ENCODE results near the gene NUDCD2. TPM values are rescaled to one million over a fixed set of nuclear protein-coding genes. Genes with fewer than 3 reads are reported as not detected.
A peak's percentile ranks its signal among the peaks of the same experiment; 100 is the strongest.
"Not testable (repeated sequence)": the region's sequence is repeated elsewhere in the genome, so short reads cannot be mapped to it uniquely, and the experiment has no call there.

NUDCD2 gene
- total and polyA plus RNA-seq, 9 of the 15 experiments (the other 6 are each of a cell fraction or from before 2014, with no cell fraction given), result 14.6 to 76.9 (median 32.5) TPM

GRCh38 chr5:163426128-163426527 lies 33.8 kb downstream of the NUDCD2 start:
- 3% methylated on average over 4 of the region's 4 CpGs for WGBS (ENCODE audit: insufficient coverage, low coverage, missing lambda C conversion rate)
- POLR2A ChIA-PET, result interaction anchor here (0.9 kb wide), 1 partner anchor 11 kb away, joined by 3 read pairs; the partner anchor contains the start of gene CCNG1
- H2AFZ ChIP-seq (ENCODE audit: low read depth, low read length); H3K9me1 ChIP-seq (ENCODE audit: control insufficient read depth, insufficient read depth, low read length); FAIRE-seq; H3K9me3 ChIP-seq (replicated peaks; ENCODE audit: control insufficient read depth, insufficient read depth, low read depth, low read length); BruUV-seq (replicated peaks); H3K4me2 ChIP-seq (ENCODE audit: insufficient read depth, low read length); H3K27me3 ChIP-seq (ENCODE audit: control insufficient read depth in 2 of 2, insufficient read depth in 2 of 2, low read length in 2 of 2); intact Hi-C loops (cut with micrococcal nuclease); H4K20me1 ChIP-seq (replicated peaks; ENCODE audit: control insufficient read depth, insufficient read depth, low read length); H3K9ac ChIP-seq (ENCODE audit: insufficient read depth in 1 of 2, low read depth in 2 of 2, low read length in 2 of 2); H3K36me3 ChIP-seq (ENCODE audit: control insufficient read depth, insufficient read depth, low read length); in situ Hi-C loops (cut with MboI); H3K79me2 ChIP-seq (ENCODE audit: control insufficient read depth, insufficient read depth, low read length); CTCF ChIA-PET (ENCODE audit: low intra/inter-chr PET ratio); H3K4me3 ChIP-seq; TF ChIP-seq FOXM1 (CRISPR knock-in tag; IDR thresholded peaks at IDR 0.05; ENCODE audit: low read depth): not testable (repeated sequence)
- Histone ChIP-seq H3K4me1 (replicated peaks in 1 of 2; ENCODE audit: control insufficient read depth in 2 of 2, insufficient read depth in 2 of 2, low read length in 2 of 2) (peaks cover 6 to 11% of the 10 kb centered on the region in 2 experiments; a peak in 4 of 5 replicates), H3K27ac (ENCODE audit: extremely low read depth, low read depth, low read length) (peak overlapping the region; percentile 43; the same call in 1 of the 3 replicates)
- ATAC-seq, result peak; percentile 71
- DNase-seq (ENCODE audit: extremely low read depth in 1 of 4, low spot score in 3 of 4), result peak in 1 of 4 experiments; percentile 56
- TF ChIP-seq ARID1B (IDR thresholded peaks at IDR 0.05) (peak; percentile 94), CCNT2 (IDR thresholded peaks at IDR 0.05; ENCODE audit: borderline replicate concordance, extremely low read depth, insufficient read length, low read depth, low read length) (peak; percentile 19), MTA2 (IDR thresholded peaks at IDR 0.05; ENCODE audit: low read depth) (peak; percentile 63), SPI1 (IDR thresholded peaks at IDR 0.05; ENCODE audit: borderline replicate concordance, low read depth, low read length) (peak; percentile 94), FOXK2 (conservative IDR thresholded peaks at IDR 0.05 in 1 of 2, IDR thresholded peaks at IDR 0.05 in 1 of 2; ENCODE audit: low read depth in 2 of 2) (0 out of 4 replicates have a peak, but pooled peaks of 1 of the 2 experiments have one; percentile 18), NCOR1 (IDR thresholded peaks at IDR 0.05) (peak; percentile 79), KLF16 (IDR thresholded peaks at IDR 0.05) (peak; percentile 71; the same call in 1 of the 2 replicates), TEAD1 (CRISPR knock-in tag; IDR thresholded peaks at IDR 0.05) (0 out of 4 replicates have a peak, but pooled peaks of 1 of the 2 experiments have one; percentile 6), SMARCA4 (IDR thresholded peaks at IDR 0.05) (peak; percentile 92), MEIS2 (IDR thresholded peaks at IDR 0.05; ENCODE audit: partially characterized antibody) (peak; percentile 73), RCOR1 (IDR thresholded peaks at IDR 0.05; ENCODE audit: borderline replicate concordance in 1 of 2, low read depth in 2 of 2, low read length in 2 of 2) (peak in 1 of 2 experiments; percentile 76; a peak in 2 of 4 replicates), LEF1 (IDR thresholded peaks at IDR 0.05) (peak; percentile 66), SMAD4 (CRISPR knock-in tag; conservative IDR thresholded peaks at IDR 0.05) (peak; percentile 74), FOXA3 (CRISPR knock-in tag; conservative IDR thresholded peaks at IDR 0.05 in 1 of 2, IDR thresholded peaks at IDR 0.05 in 1 of 2) (peak in 1 of 2 experiments; percentile 98; a peak in 2 of 4 replicates), EP300 (IDR thresholded peaks at IDR 0.05; ENCODE audit: low read length) (peak; percentile 80), FOXM1 (IDR thresholded peaks at IDR 0.05; ENCODE audit: low read depth) (peak; percentile 77), FOXA1 (IDR thresholded peaks at IDR 0.05; ENCODE audit: borderline replicate concordance) (0 out of 2 replicates have a peak, but pooled peaks have one; percentile 28), POLR2H (tag; IDR thresholded peaks at IDR 0.05; ENCODE audit: low read depth) (0 out of 2 replicates have a peak, but pooled peaks have one; percentile 14), KDM1A (IDR thresholded peaks at IDR 0.05) (peak; percentile 73 to 77; a peak in 3 of 4 replicates), ARNT (IDR thresholded peaks at IDR 0.05) (peak in 1 of 2 experiments; percentile 92; a peak in 2 of 4 replicates), EGR1 (conservative IDR thresholded peaks at IDR 0.05) (peak; percentile 81), CBFA2T2 (conservative IDR thresholded peaks at IDR 0.05) (peak; percentile 76), HDAC2 (IDR thresholded peaks at IDR 0.05) (0 out of 2 replicates have a peak, but pooled peaks have one; percentile 31), HDAC1 (IDR thresholded peaks at IDR 0.05) (peak in 1 of 2 experiments; percentile 49; a peak in 1 of 4 replicates)

Data from K562 (cell line).